Mammary epithelial cell (primary cell): ENCODE data around the gene STAMBP.

Experiments used
- CTCF ChIP-seq, 2 donors: IDR thresholded peaks in 1 of 2; conservative IDR thresholded peaks in 1 of 2; 2 replicates each; pipeline ENCODE4 v1.5.1; 2011 to 2012; ENCODE audit warnings: inconsistent platforms in 2 of 2, low read length in 2 of 2, mild to moderate bottlenecking in 2 of 2, control low read depth in 1 of 2, low read depth in 1 of 2; ENCODE audit not compliant: insufficient read depth in 1 of 2; ENCODE audit errors: extremely low read depth in 1 of 2
- EZH2 ChIP-seq: IDR thresholded peaks from 2 replicates; pipeline ENCODE4 v1.6.1; 2012; ENCODE audit warnings: low read length, inconsistent platforms, borderline replicate concordance

DNA sequence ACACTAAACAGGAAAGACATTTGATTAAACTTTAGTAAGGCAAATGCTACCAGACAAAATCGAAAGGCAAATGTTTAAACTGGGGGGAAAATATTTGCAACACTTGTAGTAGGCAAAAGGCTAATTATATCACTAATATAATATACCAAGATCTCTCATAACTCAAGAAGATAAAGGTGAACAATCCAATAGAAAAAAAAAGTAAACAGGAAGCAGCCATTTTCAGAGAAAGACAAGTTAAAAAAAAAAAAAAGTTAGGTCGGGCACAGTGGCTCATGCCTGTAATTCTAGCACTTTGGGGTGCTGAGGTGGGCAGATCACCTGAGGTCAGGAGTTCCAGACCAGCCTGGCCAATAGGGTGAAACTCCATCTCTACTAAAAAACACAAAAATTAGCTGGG is 59.6 kb downstream of the STAMBP start:
- TF ChIP-seq EZH2 (no peak), CTCF (conservative IDR thresholded peaks at IDR 0.05 in 1 of 2, IDR thresholded peaks at IDR 0.05 in 1 of 2; ENCODE audit: extremely low read depth in 1 of 2, insufficient read depth in 1 of 2, low read depth in 1 of 2, low read length in 2 of 2) (no peak)
